Measurements from ENCODE around the gene SCMH1.
"Not testable (repeated sequence)": the region's sequence is repeated elsewhere in the genome, so short reads cannot be mapped to it uniquely, and the experiment has no call there.

The SCMH1 gene

GRCh38 chr1:41211608-41212007 is 30.5 kb downstream of the SCMH1 start:
- DNase-seq (ENCODE audit: low read depth) = not testable (repeated sequence)

DNA sequence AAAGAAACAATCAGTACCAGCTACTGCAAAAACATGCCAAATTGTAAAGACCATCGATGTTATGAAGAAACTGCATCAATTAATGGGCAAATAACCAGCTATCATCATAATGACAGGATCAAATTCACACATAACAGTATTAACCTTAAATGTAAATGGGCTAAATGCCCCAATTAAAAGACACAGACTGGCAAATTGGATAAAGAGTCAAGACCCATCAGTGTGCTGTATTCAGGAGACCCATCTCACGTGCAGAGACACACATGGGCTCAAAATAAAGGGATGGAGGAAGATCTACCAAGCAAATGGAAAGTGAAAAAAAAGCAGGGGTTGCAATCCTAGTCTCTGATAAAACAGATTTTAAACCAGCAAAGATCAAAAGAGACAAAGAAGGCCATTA is 35.1 kb downstream of the SCMH1 start:
- DNase-seq (ENCODE audit: low read depth) = not testable (repeated sequence)

GRCh38 chr1:41200728-41201127 is 41.4 kb downstream of the SCMH1 start:
- DNase-seq (ENCODE audit: low read depth) = no peak

DNA sequence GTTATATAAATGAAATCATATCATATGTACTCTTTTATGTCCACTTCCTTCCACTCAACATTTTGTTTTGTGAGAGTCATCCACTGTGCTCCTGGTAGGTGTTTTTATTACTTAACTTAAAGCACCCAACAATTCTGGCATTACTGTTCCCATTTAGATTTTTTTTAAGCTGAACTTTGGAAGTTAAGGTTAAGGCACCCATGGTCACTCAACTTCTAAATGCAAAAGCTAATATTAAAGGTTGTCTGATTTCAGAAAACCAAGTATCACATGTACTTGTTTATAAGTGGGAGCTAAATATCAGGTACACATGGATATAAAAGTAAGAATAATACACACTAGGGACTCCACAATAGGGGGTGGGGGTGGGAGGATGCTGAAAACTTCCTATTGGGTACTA is 42.7 kb downstream of the SCMH1 start:
- no peak for DNase-seq (ENCODE audit: low read depth)

DNA sequence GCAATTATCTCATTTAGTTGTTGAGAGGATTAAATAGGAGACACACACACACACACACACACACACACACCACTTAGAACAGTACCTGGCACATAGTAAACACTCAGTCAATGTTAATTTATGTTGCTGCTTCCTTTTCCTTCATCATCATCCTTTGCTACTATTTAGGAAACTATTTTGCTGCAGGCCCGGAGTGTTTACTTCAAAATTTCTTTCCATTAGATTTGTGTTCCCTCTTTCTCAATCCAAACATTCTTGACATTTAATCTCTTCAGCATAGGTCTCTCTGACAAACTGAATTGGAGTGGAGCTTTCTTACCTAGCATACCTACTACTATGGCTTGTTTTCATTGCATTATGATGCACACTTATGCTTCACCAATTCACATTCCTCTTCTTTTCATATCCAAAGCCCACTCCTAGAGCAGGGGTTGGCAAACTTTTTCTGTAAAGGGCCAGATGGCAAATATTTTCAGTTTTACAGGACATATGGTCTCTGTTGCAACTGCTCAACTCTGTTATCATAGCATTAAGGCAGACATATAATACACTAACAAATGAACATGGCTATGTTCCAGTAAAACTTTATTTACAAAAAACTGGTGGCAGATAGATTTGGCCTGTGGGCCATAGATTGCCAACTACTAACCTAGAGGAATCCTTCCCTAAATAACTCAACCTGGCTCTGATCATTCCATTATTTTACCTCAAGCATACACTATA is 49.5 kb downstream of the SCMH1 start:
- DNase-seq (ENCODE audit: low read depth) = no peak

DNA sequence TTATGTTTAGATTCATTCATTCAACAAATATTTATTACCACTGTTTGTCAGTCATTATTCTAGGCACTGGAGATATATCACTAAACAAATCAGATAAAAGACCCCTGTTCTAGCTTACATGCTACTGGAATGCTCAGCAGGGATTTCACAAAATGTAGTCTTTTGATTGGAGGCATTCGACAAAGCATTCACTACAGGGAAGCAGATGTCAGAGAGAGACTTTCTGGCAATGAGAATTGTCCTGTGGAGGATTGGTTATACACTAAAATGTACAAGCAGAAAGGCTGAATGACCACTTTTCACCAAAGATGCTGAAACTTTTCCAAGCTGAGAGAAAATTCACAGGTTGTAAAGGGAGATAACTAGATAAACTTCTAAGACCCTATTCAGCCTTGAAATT is 57.7 kb downstream of the SCMH1 start:
- DNase-seq (ENCODE audit: low read depth) = no peak

- DNase-seq (ENCODE audit: low read depth) = not testable (repeated sequence)
Measured at GRCh38 chr1:41178230-41178629, 63.9 kb downstream of the SCMH1 start.

GRCh38 chr1:41175546-41175945 is 66.6 kb downstream of the SCMH1 start:
- DNase-seq (ENCODE audit: low read depth) = no peak

- DNase-seq (ENCODE audit: low read depth) = no peak
Measured at GRCh38 chr1:41174170-41174569, 67.9 kb downstream of the SCMH1 start.

GRCh38 chr1:41173651-41174050 is 68.5 kb downstream of the SCMH1 start:
- no peak for DNase-seq (ENCODE audit: low read depth)

DNA sequence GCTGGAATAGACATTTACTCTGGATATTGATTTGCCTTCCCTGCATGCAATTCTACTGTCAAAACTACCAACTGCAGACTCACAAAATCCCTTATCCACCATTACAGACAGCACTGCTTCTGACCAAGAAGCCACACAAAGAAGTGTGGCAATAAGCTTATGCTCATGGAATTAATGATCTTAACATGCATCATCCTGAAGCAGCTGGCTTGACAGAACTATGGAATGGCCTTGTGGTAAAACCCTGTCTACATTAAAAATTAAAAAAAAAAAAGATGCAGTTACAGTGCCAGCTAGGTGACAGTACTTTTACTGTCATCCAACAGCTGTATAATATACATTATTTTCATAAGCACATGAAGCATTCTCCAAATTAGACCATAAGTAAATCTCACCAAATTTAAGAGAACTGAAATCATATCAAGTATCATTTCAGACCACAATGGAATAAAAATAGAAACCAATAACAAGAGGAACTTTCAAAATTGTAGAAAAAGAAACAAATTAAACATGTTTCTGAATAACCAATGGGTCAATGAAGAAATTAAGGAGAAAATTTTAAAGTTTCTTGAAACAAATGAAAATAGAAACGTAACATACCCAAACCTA is 70.7 kb downstream of the SCMH1 start:
- no peak for DNase-seq (ENCODE audit: low read depth)

DNA sequence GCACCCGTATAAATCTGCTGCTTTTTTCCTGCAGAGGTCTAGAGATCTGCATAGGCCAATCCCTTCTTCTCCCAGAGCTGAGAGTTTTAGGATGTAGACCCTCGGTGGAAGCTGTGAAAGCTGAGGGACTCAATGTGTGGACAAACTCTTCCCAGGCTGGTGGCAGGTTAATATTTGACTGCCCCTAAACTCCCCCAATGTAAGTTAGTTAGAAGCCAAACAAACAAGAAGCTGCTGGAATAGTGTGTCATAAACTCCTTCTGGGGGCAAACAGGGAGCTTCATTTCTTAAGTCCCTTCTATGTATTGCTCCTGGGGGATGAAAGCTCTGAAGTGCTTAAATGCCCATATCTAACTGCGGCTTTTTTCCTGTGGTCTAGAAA is 72.3 kb downstream of the SCMH1 start:
- DNase-seq (ENCODE audit: low read depth) = no peak

DNA sequence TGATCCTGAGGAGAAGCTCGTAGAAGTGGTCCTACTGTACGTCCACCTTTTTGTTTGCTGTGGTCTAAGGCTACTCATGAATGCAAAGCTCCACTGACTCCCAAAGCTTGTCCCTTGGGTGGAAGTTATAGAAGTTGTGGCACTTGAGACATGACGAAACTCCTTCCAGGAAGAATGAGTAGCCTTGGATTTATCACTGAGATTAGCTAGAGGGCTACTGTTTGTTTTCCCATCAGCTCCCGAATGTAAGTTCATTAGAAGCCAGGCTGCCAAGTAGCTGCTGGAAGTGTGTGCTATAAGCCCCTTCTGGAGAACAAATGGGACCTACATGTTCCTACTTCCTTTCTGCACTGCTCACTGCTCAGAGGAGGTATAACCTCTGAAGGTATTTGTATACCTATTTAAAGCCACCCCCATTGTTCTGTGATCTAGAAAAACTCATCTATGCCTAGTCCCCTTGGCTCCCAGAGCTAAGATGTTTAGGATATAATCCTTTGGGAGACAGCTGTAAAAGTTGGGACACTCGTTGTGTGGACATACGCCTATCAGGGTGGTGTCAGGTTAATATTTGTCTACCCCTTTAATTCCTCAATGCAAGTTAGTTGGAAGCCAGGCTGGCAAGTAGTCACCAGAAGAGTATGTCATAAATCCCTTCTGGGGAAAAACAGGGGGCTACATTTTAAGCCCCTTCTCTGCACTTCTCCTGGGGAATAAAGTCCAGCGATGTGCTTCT is 72.9 kb downstream of the SCMH1 start:
- no peak for DNase-seq (ENCODE audit: low read depth)

- no peak for DNase-seq (ENCODE audit: low read depth)
Measured at GRCh38 chr1:41167667-41168066, 74.4 kb downstream of the SCMH1 start.

DNA sequence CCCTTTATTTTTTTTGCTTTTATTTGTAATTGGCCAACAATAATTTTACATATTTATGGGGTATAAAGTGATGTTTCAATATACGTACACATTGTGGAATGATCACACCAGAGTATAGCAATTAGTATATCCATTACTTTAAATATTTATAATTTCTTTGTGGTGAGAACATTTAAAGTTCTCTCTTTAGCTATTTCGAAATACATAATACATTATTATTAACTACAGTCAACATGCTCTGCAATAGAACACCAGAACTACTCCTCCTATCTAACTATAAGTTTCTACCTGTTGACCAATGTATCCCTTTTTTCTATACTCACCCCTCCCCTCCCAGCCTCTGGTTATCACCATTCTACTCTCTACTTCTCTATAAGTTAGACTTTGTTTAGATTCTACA is 77.4 kb downstream of the SCMH1 start:
- no peak for DNase-seq (ENCODE audit: low read depth)

DNA sequence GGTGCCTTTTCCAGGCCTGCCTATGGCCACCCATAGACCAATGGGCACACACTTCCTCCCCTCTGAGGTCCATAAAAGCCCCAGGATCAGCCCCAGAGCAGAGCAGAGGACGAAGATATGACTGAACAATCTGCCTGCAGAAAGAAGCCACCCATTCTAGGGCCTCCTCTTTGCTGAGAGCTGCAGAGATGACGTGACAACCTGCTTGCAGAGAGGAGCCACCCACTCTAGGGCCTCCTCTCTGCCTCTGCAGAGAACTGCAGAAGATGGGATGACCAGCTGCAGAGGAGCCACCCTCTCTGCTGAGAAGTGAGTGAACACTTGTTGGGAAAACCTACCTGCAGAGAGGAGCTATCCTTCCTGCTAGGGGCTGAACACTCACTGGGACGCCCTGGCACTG is 79.7 kb downstream of the SCMH1 start:
- no peak for DNase-seq (ENCODE audit: low read depth)

- DNase-seq (ENCODE audit: low read depth) = no peak
Measured at GRCh38 chr1:41161846-41162245, 80.3 kb downstream of the SCMH1 start.

- no peak for DNase-seq (ENCODE audit: low read depth)
Measured at GRCh38 chr1:41160498-41161110, 81.5 kb downstream of the SCMH1 start.

- DNase-seq (ENCODE audit: low read depth) = no peak
Measured at GRCh38 chr1:41158966-41159365, 83.1 kb downstream of the SCMH1 start.

DNA sequence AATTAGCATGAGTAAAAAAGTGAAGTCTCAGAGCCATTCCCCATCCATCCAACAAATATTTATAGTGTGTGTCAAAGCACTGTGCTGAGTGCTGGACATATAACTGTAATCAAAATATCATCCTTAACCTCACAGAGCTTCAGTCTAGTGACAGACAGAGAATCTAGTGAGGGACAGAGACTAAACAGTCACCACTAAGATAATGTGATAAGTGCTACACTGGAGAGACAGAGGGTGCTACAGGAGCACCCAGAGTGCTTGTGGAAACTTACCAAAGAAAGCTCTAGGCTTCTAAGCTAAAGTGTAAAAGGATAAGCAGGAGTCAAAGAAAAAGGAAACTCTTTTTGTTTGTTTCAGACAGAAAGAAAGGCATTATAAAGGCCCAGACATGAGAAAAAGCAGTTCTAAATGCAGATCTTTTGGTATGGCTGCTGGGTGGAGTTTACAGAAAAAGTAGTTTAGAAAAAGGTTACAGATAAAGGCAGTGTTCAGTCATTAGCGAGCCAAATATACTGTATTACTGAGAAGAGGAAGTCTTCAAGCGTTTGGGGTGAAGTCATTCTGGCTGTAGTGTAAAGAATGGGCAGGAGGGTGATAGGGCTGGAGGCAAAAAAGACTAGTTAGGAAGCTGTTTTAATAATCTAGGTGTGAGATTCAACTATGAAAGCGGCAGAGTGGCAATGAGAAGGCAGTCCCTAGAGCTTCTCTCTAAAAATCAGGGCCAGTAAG is 83.8 kb downstream of the SCMH1 start:
- no peak for DNase-seq (ENCODE audit: low read depth)

GRCh38 chr1:41155105-41155504 is 87.0 kb downstream of the SCMH1 start:
- no peak for DNase-seq (ENCODE audit: low read depth)

DNA sequence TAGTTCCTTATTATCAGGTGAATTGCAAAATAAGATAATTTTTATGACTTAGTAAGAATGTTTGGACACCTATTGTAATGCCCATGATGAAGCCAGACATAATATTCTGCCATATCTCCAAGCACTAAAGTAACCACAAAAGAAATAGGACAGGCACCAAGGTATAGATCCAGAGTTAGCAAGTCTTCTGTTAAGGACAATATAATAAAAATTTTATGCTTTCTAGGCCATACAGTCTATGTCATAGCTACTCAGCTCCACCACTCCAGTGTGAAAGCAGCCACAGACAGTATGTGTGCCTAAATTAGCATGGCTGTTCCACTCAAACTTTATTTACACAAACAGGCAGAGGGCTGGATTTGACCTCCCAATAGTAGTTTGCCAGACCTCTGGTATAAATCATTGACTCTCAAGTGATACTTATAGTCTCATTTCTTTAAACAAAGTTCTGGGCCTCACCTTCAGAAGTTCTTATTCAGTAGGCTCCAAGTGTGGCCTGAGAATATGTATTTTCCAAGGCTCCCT is 88.3 kb downstream of the SCMH1 start:
- no peak for DNase-seq (ENCODE audit: low read depth)
